Thyroid gland (tissue), 4 donors: Measurements from ENCODE around the gene SHROOM2. TPM values are rescaled to one million over a fixed set of nuclear protein-coding genes. Genes with fewer than 3 reads are reported as not detected.

Experiments
- DNase-seq, 2 donors: peaks; one replicate each; pipeline ENCODE4 v3.0.0-alpha.2; 2019
- H3K27ac ChIP-seq, 3 donors: fragments of 200-600 bp; sonication (generic); 1 replicate in 2 of 3; 2 replicates in 1 of 3; pipeline ENCODE4 v1.5.1; 2016 to 2019; ENCODE audit warnings: mild to moderate bottlenecking in 1 of 3, moderate library complexity in 1 of 3
- H3K27me3 ChIP-seq: fragments of 200-600 bp; sonication (generic); one replicate; pipeline ENCODE4 v1.5.1; 2019
- H3K36me3 ChIP-seq, 2 donors: fragments of 200-600 bp; sonication (generic); one replicate each; pipeline ENCODE4 v1.5.1; 2016 to 2019
- H3K4me1 ChIP-seq, 2 donors: fragments of 200-600 bp; sonication (generic); one replicate each; pipeline ENCODE4 v1.5.1; 2017 to 2019
- H3K4me3 ChIP-seq, 3 donors: fragments of 200-600 bp; sonication (generic); replicated peaks in 1 of 3; 1 replicate in 2 of 3; 2 replicates in 1 of 3; pipeline ENCODE4 v1.5.1; 2016; ENCODE audit warnings: mild to moderate bottlenecking in 1 of 3
- H3K9me3 ChIP-seq: fragments of 200-600 bp; sonication (generic); one replicate; pipeline ENCODE4 v1.5.1; 2017
- POLR2A ChIP-seq, 2 donors: fragments of 450-650 bp; IDR thresholded peaks; one replicate each; pipeline ENCODE4 v1.6.1; 2017; ENCODE audit warnings: antibody characterized with exemption in 2 of 2, mild to moderate bottlenecking in 2 of 2, moderate library complexity in 1 of 2
- WGBS, 2 donors: methylation state at CpG; one replicate each; pipeline ENCODE4 v1.1.5; 2017; 5-methylcytosine and 5-hydroxymethylcytosine counted together
- intact Hi-C: fragments of 100-400 bp; cut with DNase I; formaldehyde crosslinking; loops from one replicate; pipeline ENCODE4 v1.15.1; 2023
- total RNA-seq, 4 donors: library from RNA; depleted of rRNA; stranded (reverse); fragments of >200 nt; gene quantifications; one replicate each; pipeline ENCODE4 v1.2.3, GENCODE V29; 2016
- TF ChIP-seq, protein P1 (sequence below), 6 experiments: fragments of 200-600 bp in 3 of 6; fragments of 450-650 bp in 3 of 6; sonication (generic) in 3 of 6; IDR thresholded peaks; one replicate each; pipeline ENCODE4 v1.5.1; 2016 to 2019; ENCODE audit warnings: antibody characterized with exemption in 6 of 6, mild to moderate bottlenecking in 2 of 6, inconsistent platforms in 1 of 6, moderate library complexity in 1 of 6

The SHROOM2 gene
- total RNA-seq, 4 donors from 2014 or later = 2.8 to 16.5 (median 6.1) TPM

DNA sequence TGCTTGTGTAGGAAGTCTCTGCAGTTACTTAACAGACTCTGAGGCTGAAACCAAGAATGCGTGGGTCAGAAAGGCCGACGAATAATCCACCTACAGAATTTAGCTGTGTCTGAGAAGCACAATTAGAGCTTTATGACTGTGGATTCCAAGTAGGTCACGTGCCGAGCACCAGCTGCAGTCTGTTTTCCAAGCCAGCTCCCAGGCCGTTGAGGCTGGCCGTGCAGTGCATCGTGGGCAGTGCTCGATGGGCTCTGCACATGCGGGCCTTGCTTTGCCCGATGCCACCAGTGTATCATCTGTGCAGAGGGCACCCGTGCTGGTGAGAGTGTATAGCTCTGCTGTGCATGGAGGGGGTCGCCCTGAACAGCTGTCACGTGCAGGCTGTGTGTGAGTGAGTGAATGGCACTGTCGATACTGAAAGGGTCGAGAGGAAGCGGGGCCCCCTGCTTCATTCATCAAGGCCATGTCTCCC is 113.4 kb downstream of the SHROOM2 start:
- intact Hi-C loops = no loop called here
- Histone ChIP-seq H3K4me3 (no peak overlapping the region), H3K4me1 (no peaks in the 10 kb centered on the region), H3K36me3 (no peaks in the 10 kb centered on the region), H3K27me3 (no peaks in the 10 kb centered on the region), H3K9me3 (no peaks in the 10 kb centered on the region), H3K27ac (no peak overlapping the region)
- TF ChIP-seq, protein P1, sequence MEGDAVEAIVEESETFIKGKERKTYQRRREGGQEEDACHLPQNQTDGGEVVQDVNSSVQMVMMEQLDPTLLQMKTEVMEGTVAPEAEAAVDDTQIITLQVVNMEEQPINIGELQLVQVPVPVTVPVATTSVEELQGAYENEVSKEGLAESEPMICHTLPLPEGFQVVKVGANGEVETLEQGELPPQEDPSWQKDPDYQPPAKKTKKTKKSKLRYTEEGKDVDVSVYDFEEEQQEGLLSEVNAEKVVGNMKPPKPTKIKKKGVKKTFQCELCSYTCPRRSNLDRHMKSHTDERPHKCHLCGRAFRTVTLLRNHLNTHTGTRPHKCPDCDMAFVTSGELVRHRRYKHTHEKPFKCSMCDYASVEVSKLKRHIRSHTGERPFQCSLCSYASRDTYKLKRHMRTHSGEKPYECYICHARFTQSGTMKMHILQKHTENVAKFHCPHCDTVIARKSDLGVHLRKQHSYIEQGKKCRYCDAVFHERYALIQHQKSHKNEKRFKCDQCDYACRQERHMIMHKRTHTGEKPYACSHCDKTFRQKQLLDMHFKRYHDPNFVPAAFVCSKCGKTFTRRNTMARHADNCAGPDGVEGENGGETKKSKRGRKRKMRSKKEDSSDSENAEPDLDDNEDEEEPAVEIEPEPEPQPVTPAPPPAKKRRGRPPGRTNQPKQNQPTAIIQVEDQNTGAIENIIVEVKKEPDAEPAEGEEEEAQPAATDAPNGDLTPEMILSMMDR (IDR thresholded peaks at IDR 0.05) = no peak
- TF ChIP-seq POLR2A (IDR thresholded peaks at IDR 0.05) = no peak
- DNase-seq = no peak
- 83 to 90% methylated on average over 6 of the region's 17 CpGs for WGBS, 2 donors

DNA sequence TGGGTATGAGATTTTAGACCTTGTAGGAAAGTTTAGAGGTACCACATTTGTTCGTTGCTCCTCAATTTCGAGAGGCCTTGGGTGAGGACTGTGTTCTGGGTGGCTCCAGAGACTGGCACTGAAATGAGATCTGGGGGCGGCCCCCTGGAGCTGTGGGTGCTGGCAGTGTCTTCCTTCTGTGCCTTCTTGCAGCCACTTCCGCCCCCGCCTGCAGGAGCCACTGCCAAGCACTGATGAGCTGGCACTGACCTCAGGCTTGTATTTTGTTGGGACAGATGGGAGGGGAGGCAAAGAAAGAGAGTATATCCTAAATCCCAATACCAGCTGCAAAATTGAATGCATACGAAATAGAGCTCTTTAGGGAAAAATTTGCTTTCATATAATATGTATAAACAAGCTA is 116.4 kb downstream of the SHROOM2 start:
- 91 to 93% methylated on average over 4 to 6 of the region's 6 CpGs for WGBS, 2 donors
- no peak overlapping the region for H3K4me3 ChIP-seq
- H3K27me3 ChIP-seq = no peaks in the 10 kb centered on the region
- H3K27ac ChIP-seq = no peak overlapping the region
- H3K9me3 ChIP-seq = no peaks in the 10 kb centered on the region
- TF ChIP-seq POLR2A (IDR thresholded peaks at IDR 0.05) = no peak
- TF ChIP-seq, protein P1 (IDR thresholded peaks at IDR 0.05) = no peak
- H3K36me3 ChIP-seq = no peaks in the 10 kb centered on the region
- H3K4me1 ChIP-seq = no peaks in the 10 kb centered on the region
- no peak for DNase-seq
- intact Hi-C loops = no loop called here

DNA sequence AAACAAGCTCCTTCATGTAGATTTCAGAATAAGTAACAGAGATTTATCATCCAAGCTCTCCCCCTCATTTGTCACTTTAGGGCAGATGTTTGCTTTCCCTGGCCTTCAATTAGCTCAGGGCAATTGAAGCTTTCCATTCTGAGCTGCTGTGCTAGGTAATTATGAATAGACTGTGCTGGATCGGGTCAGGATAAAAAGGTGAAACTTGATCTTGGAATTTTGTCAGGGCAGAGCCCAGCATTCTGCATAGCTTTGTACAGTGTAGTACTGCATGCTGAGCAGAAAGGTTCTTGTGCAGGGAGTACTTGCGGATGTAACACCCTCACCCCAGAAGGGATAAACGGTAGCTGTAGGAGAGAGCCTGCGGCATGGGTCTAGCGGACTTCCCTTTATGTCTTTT is 116.9 kb downstream of the SHROOM2 start:
- 84 to 97% methylated on average over 5 of the region's 5 CpGs for WGBS, 2 donors
- H3K27ac ChIP-seq = no peak overlapping the region
- no peaks in the 10 kb centered on the region for H3K9me3 ChIP-seq
- DNase-seq = no peak
- no peaks in the 10 kb centered on the region for H3K27me3 ChIP-seq
- intact Hi-C loops = no loop called here
- no peaks in the 10 kb centered on the region for H3K4me1 ChIP-seq
- no peaks in the 10 kb centered on the region for H3K36me3 ChIP-seq
- H3K4me3 ChIP-seq = no peak overlapping the region
- TF ChIP-seq POLR2A (IDR thresholded peaks at IDR 0.05) = no peak
- TF ChIP-seq, protein P1 (IDR thresholded peaks at IDR 0.05) = no peak

DNA sequence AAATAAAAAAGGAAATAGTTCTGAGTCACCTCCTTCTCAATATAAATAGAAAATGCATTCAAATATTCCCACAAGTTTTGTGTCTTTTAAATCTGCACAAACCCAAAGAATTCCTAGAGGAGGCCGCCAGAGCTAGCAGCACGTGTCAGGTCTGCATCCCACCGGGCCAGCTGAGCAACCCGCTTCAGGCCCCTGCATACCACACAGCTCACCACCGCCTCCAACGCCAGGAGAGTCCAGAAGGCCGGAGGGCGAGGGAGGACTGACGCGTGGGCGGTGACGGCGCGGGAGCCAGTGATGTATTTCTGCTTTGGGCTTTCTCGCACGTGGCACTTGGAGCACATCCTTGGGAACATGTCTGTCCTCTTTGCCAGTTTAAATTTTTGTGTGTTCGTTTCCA is 119.1 kb downstream of the SHROOM2 start:
- no peaks in the 10 kb centered on the region for H3K36me3 ChIP-seq
- no peaks in the 10 kb centered on the region for H3K27me3 ChIP-seq
- H3K9me3 ChIP-seq = no peaks in the 10 kb centered on the region
- no peak for DNase-seq
- no peak overlapping the region for H3K27ac ChIP-seq
- H3K4me3 ChIP-seq = no peak overlapping the region
- intact Hi-C loops = no loop called here
- WGBS, 2 donors = 76 to 90% methylated on average over 15 to 17 of the region's 17 CpGs
- H3K4me1 ChIP-seq = no peaks in the 10 kb centered on the region
- no peak for TF ChIP-seq POLR2A (IDR thresholded peaks at IDR 0.05)
- TF ChIP-seq, protein P1 (IDR thresholded peaks at IDR 0.05) = no peak

DNA sequence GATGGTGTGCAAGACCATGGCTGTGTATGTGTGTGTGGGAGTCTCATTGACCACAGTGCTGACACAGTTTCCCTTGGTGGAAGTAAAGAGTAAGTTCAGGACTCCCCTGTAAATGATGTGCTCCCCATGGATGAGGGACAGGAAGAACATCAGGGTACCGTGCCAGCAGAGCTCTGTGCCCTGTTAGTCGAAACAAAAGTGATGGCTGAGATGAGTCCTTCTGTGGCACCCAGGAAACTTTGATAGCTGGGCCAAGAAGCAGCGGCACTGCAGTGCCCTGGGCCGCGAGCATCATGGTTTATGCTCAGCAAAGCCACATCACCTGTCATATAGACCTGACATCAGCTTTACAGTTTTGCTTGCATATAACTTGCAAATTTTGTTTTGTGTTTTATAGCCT is 119.5 kb downstream of the SHROOM2 start:
- no peak for TF ChIP-seq POLR2A (IDR thresholded peaks at IDR 0.05)
- TF ChIP-seq, protein P1 (IDR thresholded peaks at IDR 0.05) = no peak
- no peaks in the 10 kb centered on the region for H3K4me1 ChIP-seq
- H3K4me3 ChIP-seq = no peak overlapping the region
- DNase-seq = no peak
- no peak overlapping the region for H3K27ac ChIP-seq
- 81 to 91% methylated on average over 4 of the region's 5 CpGs for WGBS, 2 donors
- H3K36me3 ChIP-seq = no peaks in the 10 kb centered on the region
- no peaks in the 10 kb centered on the region for H3K9me3 ChIP-seq
- H3K27me3 ChIP-seq = no peaks in the 10 kb centered on the region
- intact Hi-C loops = no loop called here
